HG03175 (cell line): Measurements from ENCODE around the gene ZNF629.

Source experiments
- ATAC-seq: cut with Tn5 transposase; IDR thresholded peaks from one replicate; pipeline ENCODE4 v1.9.1; 2021; ENCODE audit warnings: mild to moderate bottlenecking, moderate library complexity; ENCODE audit not compliant: unreplicated experiment

Gene ZNF629

GRCh38 chr16:30748634-30749445 lies 38.2 kb downstream of the ZNF629 start:
- ATAC-seq = peak; percentile 21

- peak; percentile 96 for ATAC-seq
Measured at GRCh38 chr16:30747799-30748633, 39.0 kb downstream of the ZNF629 start, which contains the start of gene PHKG2. TSS of gene PHKG2 (plus strand) at chr16:30748425. CDS start at chr16:30748821, 396 bp downstream.

GRCh38 chr16:30747331-30747730 lies 39.7 kb downstream of the ZNF629 start:
- no peak for ATAC-seq

- no peak for ATAC-seq
Measured at GRCh38 chr16:30746638-30747175, 40.3 kb downstream of the ZNF629 start.

DNA sequence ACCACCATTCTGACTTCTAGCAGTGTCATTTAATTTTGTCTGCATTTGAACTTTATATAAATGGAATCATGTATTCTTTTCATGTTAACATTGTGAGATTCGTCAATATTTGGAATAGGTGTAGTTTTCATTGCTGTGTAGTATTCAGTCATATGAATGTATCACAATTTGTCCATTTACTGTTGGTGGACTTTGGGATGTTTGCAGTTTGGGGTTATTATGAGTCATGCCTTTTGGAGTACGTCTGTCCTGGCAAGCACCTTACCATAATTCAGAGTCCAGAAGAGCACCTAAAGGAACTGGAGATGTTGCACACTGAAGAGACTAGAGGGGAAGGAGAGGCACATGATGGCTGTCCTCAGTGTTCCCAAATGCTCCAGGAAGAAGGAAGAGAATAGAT lies 41.9 kb downstream of the ZNF629 start:
- no peak for ATAC-seq

- ATAC-seq = no peak
Measured at GRCh38 chr16:30744183-30744582, 42.8 kb downstream of the ZNF629 start.

GRCh38 chr16:30743716-30744115 lies 43.3 kb downstream of the ZNF629 start:
- ATAC-seq = no peak

GRCh38 chr16:30741461-30741914 lies 45.5 kb downstream of the ZNF629 start:
- no peak for ATAC-seq

- no peak for ATAC-seq
Measured at GRCh38 chr16:30740364-30741251, 46.4 kb downstream of the ZNF629 start.

- ATAC-seq = no peak
Measured at GRCh38 chr16:30738984-30739951, 47.7 kb downstream of the ZNF629 start.

DNA sequence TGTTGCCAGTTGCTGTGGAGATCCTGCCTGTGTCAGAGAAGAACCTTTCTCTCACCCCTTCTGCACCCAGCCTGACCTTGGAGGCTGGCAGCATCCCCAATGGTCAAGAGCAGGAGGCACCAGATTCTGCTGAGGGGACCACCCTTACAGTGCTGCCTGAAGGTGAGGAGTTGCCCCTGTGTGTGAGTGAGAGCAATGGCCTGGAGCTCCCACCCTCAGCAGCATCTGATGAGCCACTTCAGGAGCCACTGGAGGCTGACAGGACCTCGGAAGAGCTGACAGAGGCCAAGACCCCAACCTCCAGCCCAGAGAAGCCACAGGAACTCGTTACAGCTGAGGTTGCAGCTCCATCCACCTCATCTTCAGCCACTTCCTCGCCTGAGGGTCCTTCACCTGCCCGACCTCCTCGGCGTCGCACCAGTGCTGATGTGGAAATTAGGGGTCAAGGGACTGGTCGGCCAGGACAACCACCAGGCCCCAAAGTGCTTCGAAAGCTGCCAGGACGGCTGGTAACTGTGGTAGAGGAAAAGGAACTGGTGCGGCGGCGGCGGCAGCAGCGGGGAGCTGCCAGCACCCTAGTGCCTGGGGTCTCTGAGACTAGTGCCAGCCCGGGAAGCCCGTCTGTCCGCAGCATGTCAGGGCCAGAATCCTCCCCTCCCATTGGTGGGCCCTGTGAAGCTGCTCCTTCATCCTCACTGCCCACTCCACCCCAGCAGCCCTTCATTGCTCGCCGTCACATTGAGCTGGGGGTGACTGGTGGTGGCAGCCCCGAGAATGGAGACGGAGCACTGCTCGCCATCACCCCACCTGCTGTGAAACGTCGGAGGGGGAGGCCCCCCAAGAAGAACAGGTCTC lies 49.0 kb downstream of the ZNF629 start:
- no peak for ATAC-seq

DNA sequence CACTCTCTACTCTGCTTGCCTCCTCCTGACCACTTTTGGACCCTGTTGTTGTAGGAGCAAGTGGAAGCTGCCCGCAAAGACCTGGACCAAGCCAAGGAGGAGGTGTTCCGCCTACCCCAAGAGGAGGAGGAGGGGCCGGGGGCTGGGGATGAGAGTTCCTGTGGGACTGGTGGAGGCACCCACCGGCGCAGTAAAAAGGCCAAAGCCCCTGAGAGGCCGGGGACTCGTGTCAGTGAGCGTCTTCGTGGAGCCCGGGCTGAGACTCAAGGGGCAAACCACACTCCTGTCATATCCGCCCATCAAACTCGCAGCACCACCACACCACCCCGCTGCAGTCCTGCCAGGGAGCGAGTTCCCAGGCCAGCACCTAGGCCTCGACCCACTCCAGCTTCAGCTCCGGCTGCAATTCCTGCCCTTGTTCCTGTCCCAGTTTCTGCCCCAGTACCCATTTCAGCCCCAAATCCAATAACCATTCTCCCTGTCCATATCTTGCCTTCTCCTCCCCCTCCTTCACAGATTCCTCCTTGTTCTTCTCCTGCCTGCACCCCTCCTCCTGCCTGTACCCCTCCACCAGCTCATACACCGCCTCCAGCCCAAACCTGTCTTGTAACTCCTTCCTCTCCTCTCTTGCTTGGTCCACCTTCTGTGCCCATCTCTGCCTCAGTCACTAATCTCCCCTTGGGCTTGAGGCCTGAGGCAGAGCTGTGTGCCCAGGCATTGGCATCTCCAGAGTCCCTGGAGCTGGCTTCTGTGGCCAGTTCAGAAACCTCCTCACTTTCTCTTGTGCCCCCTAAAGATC lies 49.8 kb downstream of the ZNF629 start:
- ATAC-seq = no peak

GRCh38 chr16:30731411-30731810 lies 55.6 kb downstream of the ZNF629 start:
- ATAC-seq = no peak

DNA sequence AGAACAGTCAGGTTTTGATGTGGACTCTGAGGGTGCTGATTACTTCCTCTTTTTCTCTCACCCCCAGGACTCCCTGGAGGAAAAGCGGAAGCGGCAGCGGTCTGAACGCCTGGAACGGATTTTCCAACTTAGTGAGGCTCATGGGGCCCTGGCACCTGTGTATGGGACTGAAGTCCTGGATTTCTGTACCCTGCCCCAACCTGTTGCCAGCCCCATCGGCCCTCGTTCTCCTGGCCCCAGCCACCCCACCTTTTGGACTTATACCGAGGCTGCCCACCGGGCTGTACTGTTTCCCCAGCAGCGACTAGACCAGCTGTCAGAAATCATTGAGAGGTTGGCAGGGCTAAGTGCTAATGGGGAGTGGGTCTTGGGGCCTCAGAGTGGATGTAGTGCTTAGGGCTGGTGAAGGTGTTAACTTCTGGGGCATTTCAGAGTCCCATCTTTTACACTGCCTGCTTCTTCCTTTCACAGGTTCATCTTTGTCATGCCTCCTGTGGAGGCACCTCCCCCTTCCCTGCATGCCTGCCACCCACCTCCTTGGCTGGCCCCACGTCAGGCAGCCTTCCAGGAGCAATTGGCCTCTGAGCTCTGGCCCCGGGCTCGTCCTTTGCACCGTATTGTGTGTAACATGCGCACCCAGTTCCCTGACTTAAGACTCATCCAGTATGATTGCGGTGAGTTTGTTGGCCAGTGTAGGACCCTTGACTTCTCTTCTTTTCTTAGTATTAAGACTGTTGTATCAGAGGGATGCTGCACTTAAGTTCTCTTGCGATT lies 57.9 kb downstream of the ZNF629 start:
- no peak for ATAC-seq
